Natural killer cell treated with Interleukin-12 subunit alpha and Interleukin-12 subunit beta and Interleukin-15 and Interleukin-18, amount 100 ng/mL, for 72 hours (primary cell): Measurements from ENCODE around the gene PABPC4L. TPM values are rescaled to one million over a fixed set of nuclear protein-coding genes. Genes with fewer than 3 reads are reported as not detected.

Experiments used
- ATAC-seq, 2 donors: fragments of 150-1000 bp; cut with Tn5 transposase in 1 of 2; sonication (Bioruptor Pico), chemical (Tn5 transposase) in 1 of 2; 2 replicates each; pipeline ENCODE4 v1.10.0; 2021
- DNase-seq: peaks from one replicate; pipeline ENCODE4 v3.0.0; 2022; ENCODE audit warnings: low spot score
- H3K27ac Mint-ChIP-seq, 2 donors: 1 replicate in 1 of 2; 2 replicates in 1 of 2; pipeline ENCODE4 v1.8.0; 2022; ENCODE audit warnings: mixed read lengths in 2 of 2, mild to moderate bottlenecking in 1 of 2, moderate library complexity in 1 of 2
- H3K27me3 Mint-ChIP-seq, 2 donors: 1 replicate in 1 of 2; 2 replicates in 1 of 2; pipeline ENCODE4 v1.8.0; 2022; ENCODE audit warnings: mixed read lengths in 2 of 2
- H3K36me3 Mint-ChIP-seq: one replicate; pipeline ENCODE4 v1.8.0; 2022; ENCODE audit warnings: mixed read lengths
- H3K4me1 Mint-ChIP-seq, 2 donors: 1 replicate in 1 of 2; 2 replicates in 1 of 2; pipeline ENCODE4 v1.8.0; 2022; ENCODE audit warnings: low read depth in 2 of 2, mixed read lengths in 2 of 2, mild to moderate bottlenecking in 1 of 2
- H3K4me3 Mint-ChIP-seq: one replicate; pipeline ENCODE4 v1.8.0; 2022; ENCODE audit warnings: mixed read lengths
- H3K9me3 Mint-ChIP-seq: 2 replicates; pipeline ENCODE4 v1.8.0; 2022; ENCODE audit warnings: mixed read lengths
- total RNA-seq, 2 donors: library from RNA; stranded (reverse); gene quantifications; one replicate each; pipeline ENCODE4 v1.2.3, GENCODE V29; 2022

Gene PABPC4L
- total RNA-seq, 2 donors from 2014 or later = not detected

- Mint-ChIP-seq H3K36me3 (no peaks in the 10 kb centered on the region), H3K4me3 (no peak overlapping the region), H3K27me3 (no peaks in the 10 kb centered on the region), H3K9me3 (peaks cover 26% of the 10 kb centered on the region), H3K4me1 (no peaks in the 10 kb centered on the region), H3K27ac (no peak overlapping the region)
- DNase-seq = no peak
- no peak for ATAC-seq
These were observed 41.4 kb downstream of the PABPC4L start for GRCh38 chr4:134160211-134160610.

DNA sequence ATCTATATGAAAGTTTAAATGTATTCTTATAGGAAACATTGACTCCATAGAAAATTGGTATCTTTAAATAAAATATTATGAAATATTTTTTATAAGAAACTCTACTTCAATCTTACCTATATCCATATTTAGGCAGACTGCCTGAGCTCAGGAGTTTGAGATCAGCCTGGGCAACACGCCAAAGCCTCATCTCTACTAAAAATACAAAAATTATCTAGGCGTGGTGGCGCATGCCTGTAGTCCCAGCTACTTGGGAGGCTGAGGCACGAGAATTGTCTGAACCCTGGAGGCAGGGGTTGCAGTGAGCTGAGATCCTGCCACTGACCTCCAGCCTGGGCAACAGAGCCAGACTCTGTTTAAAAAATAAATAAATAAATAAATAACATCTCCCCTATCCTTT, 47.5 kb downstream of the PABPC4L start:
- no peaks in the 10 kb centered on the region for H3K36me3 Mint-ChIP-seq
- H3K4me3 Mint-ChIP-seq = no peak overlapping the region
- no peak for DNase-seq
- no peak for ATAC-seq
- H3K9me3 Mint-ChIP-seq = peaks cover 6% of the 10 kb centered on the region
- no peaks in the 10 kb centered on the region for H3K4me1 Mint-ChIP-seq
- H3K27ac Mint-ChIP-seq = no peak overlapping the region
- H3K27me3 Mint-ChIP-seq = no peaks in the 10 kb centered on the region

DNA sequence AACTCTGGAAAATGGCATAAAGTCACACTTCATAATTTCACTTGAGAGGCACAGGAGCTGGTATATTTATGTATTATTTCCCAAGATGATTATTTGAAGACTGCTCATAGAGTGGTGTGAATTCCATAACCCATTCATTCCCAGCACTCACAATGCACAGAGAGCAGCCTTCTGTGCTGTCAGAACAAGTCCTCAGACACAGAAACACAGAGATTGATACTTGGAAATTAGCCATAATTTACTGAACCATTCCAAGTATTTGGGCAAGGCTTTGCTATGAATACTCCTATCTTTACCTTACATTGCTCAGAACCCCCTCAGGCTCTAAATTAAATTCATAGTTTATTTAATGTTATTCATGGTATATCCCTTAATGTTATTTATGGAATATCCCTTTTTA, 53.6 kb downstream of the PABPC4L start:
- H3K4me3 Mint-ChIP-seq = no peak overlapping the region
- no peak for DNase-seq
- no peaks in the 10 kb centered on the region for H3K4me1 Mint-ChIP-seq
- no peaks in the 10 kb centered on the region for H3K9me3 Mint-ChIP-seq
- no peaks in the 10 kb centered on the region for H3K36me3 Mint-ChIP-seq
- ATAC-seq = no peak
- no peaks in the 10 kb centered on the region for H3K27me3 Mint-ChIP-seq
- no peak overlapping the region for H3K27ac Mint-ChIP-seq
